Neural progenitor cell (in vitro differentiated cells): ENCODE measurements around the gene DNAJC25.

Source experiments
- CTCF ChIP-seq: fragments of 200-600 bp; sonication (generic); IDR thresholded peaks from 2 replicates; pipeline ENCODE4 v1.5.1; 2017; ENCODE audit warnings: antibody characterized with exemption, mild to moderate bottlenecking
- EZH2 ChIP-seq: fragments of 200-600 bp; sonication (generic); IDR thresholded peaks from 2 replicates; pipeline ENCODE4 v1.6.1; 2017; ENCODE audit warnings: antibody characterized with exemption, mild to moderate bottlenecking, moderate library complexity

- TF ChIP-seq CTCF (no peak), EZH2 (no peak)
Observed at GRCh38 chr9:111627260-111627963, 3.7 kb upstream of the DNAJC25 start.
